AG04450 (cell line): Measurements from ENCODE around the gene ANO6. TPM values are rescaled to one million over a fixed set of nuclear protein-coding genes. Genes with fewer than 3 reads are reported as not detected.

ENCODE experiments used
- CTCF ChIA-PET: fragments of 300-600, 350-600 bp; formaldehyde crosslinking; extraction: SDS; loops from one replicate; lab custom pipeline; 2022; ENCODE audit warnings: antibody characterized with exemption, inconsistent platforms; lab: Charles Lee
- POLR2A ChIA-PET: fragments of 350-600 bp; formaldehyde crosslinking; extraction: SDS; loops from one replicate; lab custom pipeline; 2021; ENCODE audit warnings: antibody characterized with exemption, inconsistent platforms; lab: Yijun Ruan, JAX
- DNase-seq: peaks from one replicate; pipeline ENCODE4 v3.0.0-alpha.2; 2011; ENCODE audit warnings: low read depth, low spot score
- H3K27ac ChIP-seq: one replicate; pipeline ENCODE4 v1.5.1; 2012; ENCODE audit warnings: low read depth, low read length, control low read depth
- H3K27me3 ChIP-seq: one replicate; pipeline ENCODE4 v1.6.0; 2012; ENCODE audit warnings: low read length; ENCODE audit not compliant: control insufficient read depth, insufficient read depth
- H3K4me3 ChIP-seq: 2 replicates; pipeline ENCODE4 v1.5.1; 2011; ENCODE audit warnings: mild to moderate bottlenecking, low read depth, low read length, control low read depth
- H3K9me3 ChIP-seq: 2 replicates; pipeline ENCODE4 v1.5.1; 2012; ENCODE audit warnings: low read length; ENCODE audit not compliant: control insufficient read depth, insufficient read depth
- polyA plus RNA-seq: library from polyadenylated mRNA; depleted of rRNA; stranded (reverse); fragments of >200 nt; gene quantifications from 2 replicates; pipeline ENCODE4 v1.2.3, GENCODE V29; 2011
- TF ChIP-seq, protein P1 (sequence below): IDR thresholded peaks from 2 replicates; pipeline ENCODE4 v1.5.1; 2011; ENCODE audit warnings: low read depth, low read length, control low read depth, inconsistent platforms

Gene ANO6
- polyA plus RNA-seq, 1 experiment = 51.9 TPM

DNA sequence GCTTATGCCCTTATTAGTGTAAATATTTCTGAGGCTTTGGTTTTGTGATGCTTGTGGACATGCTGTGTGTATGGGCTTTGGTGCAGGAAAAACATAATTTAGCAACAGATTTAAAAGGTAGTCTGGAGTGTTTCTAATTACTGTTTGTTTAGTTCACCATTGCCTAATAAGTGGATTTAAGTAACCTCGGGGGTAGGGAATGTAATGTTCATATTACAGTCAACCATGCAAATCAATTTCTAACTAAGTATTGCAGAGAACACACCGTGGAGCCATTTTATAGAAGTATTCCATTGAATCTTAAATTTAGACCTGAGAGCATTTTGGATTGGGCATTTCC lies 53.5 kb downstream of the ANO6 start:
- H3K27ac ChIP-seq = no peak overlapping the region

DNA sequence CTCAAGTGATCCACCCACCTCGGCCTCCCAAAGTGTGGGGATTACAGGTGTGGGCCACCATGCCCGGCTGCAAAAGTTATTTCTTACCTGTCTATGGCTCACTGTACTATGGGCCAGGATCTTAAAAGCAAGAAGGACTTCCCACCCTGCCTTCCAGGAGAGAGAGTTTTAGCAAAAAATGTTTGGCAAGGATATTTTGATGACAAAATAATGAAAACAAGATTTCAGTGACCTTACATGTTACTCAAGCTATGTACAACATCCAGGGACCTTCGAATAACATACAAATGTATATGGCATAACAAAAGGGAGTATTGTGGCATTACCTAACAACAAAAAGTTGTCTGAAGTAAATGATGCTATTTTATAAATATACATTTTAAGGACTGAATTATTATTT lies 55.1 kb downstream of the ANO6 start:
- no peak overlapping the region for H3K27ac ChIP-seq
- CTCF ChIA-PET = interaction anchor here (0.7 to 1.2 kb wide), 4 partner anchors 14 to 455 kb away, joined by 3 to 4 read pairs (median 3); no protein-coding TSS in a partner anchor

More for the DNA sequence above, 53.5 kb downstream of the ANO6 start:
- Histone ChIP-seq H3K9me3 (no peaks in the 10 kb centered on the region), H3K27me3 (no peaks in the 10 kb centered on the region), H3K4me3 (no peak overlapping the region)
- POLR2A ChIA-PET = interaction anchor here (1.2 to 1.3 kb wide), 2 partner anchors 54 to 68 kb away, joined by 4 read pairs; partner anchors contain the start of gene ANO6
- no peak for DNase-seq
- CTCF ChIA-PET = interaction anchor here (0.7 to 2.6 kb wide), 19 partner anchors 9 to 131 kb away, joined by 3 to 34 read pairs (median 4); partner anchors contain the start of gene ANO6
- TF ChIP-seq, protein P1, sequence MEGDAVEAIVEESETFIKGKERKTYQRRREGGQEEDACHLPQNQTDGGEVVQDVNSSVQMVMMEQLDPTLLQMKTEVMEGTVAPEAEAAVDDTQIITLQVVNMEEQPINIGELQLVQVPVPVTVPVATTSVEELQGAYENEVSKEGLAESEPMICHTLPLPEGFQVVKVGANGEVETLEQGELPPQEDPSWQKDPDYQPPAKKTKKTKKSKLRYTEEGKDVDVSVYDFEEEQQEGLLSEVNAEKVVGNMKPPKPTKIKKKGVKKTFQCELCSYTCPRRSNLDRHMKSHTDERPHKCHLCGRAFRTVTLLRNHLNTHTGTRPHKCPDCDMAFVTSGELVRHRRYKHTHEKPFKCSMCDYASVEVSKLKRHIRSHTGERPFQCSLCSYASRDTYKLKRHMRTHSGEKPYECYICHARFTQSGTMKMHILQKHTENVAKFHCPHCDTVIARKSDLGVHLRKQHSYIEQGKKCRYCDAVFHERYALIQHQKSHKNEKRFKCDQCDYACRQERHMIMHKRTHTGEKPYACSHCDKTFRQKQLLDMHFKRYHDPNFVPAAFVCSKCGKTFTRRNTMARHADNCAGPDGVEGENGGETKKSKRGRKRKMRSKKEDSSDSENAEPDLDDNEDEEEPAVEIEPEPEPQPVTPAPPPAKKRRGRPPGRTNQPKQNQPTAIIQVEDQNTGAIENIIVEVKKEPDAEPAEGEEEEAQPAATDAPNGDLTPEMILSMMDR = no peak

DNA sequence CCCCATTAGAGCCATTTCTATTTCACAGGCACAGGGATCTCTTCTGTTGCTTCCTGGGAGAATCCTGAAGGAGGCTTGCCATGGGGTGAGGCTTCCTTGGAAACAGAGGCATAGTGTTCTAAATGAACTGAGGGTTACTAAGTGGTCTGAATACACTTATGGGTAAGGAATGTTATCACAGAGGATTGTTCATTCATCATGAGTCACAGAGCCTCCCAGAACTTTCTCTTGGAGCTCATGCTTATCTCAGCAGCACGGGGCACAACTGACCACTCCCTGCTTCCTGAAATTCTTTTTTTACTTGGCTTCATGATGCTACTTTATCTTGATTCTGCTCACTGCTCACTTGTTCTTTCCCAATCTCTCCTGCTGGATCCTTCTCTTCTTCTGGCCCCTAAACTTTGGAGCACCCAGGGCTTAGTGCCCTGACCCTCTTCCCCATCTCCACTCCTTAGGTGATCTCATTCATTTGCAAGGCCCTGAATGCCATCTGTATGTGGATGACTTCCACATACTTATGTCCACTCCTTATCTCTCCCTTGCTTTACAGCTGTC lies 57.9 kb downstream of the ANO6 start:
- peak; percentile 81 for DNase-seq
- H3K27me3 ChIP-seq = no peaks in the 10 kb centered on the region
- no peaks in the 10 kb centered on the region for H3K9me3 ChIP-seq
- H3K4me3 ChIP-seq = no peak overlapping the region
- peak overlapping the region; percentile 83 for H3K27ac ChIP-seq
- ChIA-PET CTCF (no interaction called here), POLR2A (interaction anchor here (0.6 to 1.0 kb wide), 2 partner anchors 36 to 41 kb away, joined by 3 to 4 read pairs; no protein-coding TSS in a partner anchor)
- TF ChIP-seq, protein P1 = no peak

More for the DNA sequence above, 55.1 kb downstream of the ANO6 start:
- H3K27me3 ChIP-seq = no peaks in the 10 kb centered on the region
- TF ChIP-seq, protein P1 = no peak
- DNase-seq = no peak
- no peaks in the 10 kb centered on the region for H3K9me3 ChIP-seq
- no peak overlapping the region for H3K4me3 ChIP-seq
- POLR2A ChIA-PET = no interaction called here

DNA sequence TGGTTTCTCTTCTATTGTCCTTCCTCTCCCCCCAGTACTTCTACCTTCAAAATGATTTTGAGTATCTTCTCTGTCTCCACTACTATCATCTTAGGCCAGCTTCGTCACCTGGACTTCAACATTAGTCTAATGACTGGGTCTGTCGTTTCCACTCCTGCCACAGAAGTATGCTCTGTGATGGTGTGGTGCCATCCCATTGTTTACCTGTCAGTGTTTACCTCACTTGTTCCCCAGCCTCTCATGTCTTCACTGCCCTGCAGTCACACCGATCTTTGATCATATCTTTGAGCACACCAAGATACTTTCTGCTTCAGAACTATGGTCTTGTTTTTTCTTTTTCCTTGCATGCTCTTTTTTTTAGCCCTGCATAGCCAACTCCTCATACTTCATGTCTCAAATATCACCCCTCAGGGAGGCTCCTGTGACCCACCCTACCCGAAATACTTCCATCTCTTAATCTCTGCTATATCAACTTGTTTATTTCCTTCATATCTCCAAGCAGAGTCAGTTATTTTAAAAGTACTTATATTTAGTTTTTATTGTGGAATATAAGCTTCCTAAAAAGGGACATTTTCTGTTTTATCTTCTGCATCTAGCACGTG lies 60.4 kb downstream of the ANO6 start:
- DNase-seq = no peak
- Histone ChIP-seq H3K27ac (no peak overlapping the region), H3K27me3 (no peaks in the 10 kb centered on the region), H3K9me3 (no peaks in the 10 kb centered on the region), H3K4me3 (no peak overlapping the region)
- CTCF ChIA-PET = no interaction called here
- POLR2A ChIA-PET = no interaction called here
- TF ChIP-seq, protein P1 = no peak

DNA sequence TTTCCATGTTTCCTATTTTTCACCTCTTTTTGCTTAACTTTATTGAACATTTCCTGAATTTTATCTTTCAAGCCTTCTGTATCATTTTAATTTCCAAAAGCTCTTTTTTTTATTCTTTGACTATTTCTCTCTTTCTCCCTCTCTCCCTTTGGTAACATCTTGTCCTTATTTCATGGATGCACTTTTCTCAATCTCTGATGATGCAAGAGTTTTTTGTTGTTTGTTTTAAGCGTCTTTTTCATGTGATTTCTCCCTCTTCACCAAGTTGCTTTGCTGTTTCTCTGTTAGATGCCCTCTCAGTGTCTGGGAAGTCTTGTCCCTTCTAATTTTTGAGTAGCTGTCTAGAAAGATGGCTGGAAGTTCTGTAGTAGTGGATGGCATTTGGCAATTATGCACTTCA lies 62.6 kb downstream of the ANO6 start:
- TF ChIP-seq, protein P1 = no peak
- no peak for DNase-seq
- ChIA-PET CTCF (interaction anchor here (2.0 to 2.4 kb wide), 2 partner anchors 9 to 63 kb away, joined by 5 to 11 read pairs; no protein-coding TSS in a partner anchor), POLR2A (no interaction called here)
- H3K4me3 ChIP-seq = no peak overlapping the region
- H3K9me3 ChIP-seq = no peaks in the 10 kb centered on the region
- no peak overlapping the region for H3K27ac ChIP-seq
- H3K27me3 ChIP-seq = no peaks in the 10 kb centered on the region
